Measurements from ENCODE around the gene KBTBD8.
A peak's percentile ranks its signal among the peaks of the same experiment; 100 is the strongest.

KBTBD8 gene

DNA sequence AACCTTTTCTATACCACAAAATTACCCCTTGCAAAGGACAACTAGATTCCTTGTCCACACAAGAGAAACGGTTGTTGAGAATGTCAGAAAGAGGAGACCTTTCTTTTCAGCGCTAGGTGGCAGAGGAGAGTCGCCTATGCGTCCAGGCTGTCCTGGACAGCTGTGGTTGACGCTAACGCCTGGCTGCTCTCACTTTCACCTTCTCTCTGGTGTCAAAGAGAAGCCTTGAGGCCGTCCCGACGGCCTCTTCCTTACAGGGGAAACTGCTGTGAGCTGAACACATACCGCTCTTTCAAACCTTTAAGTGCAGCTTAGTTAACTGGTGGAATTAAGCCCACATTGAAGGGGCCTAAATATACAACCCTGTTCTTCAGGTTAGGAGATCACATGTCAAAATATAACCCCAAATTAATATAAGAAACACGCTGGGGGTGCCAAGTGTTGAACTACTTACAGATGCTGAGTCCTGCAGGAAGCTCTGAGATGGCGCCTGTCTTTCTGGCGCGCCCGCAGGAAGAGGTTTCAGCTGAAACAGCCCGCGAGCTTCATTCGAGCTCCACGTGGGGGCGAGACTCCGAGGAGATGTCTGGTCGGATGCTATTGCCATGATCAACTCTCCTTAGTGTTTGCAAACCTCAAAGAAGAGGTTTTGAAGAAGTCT lies 26.1 kb upstream of the KBTBD8 start:
- peak; percentile 100 for ATAC-seq
- TF ChIP-seq ISL1 (CRISPR knock-in tag; IDR thresholded peaks at IDR 0.05): no peak
- no peak for TF ChIP-seq CSDC2 (CRISPR knock-in tag; IDR thresholded peaks at IDR 0.05)
- no peak for TF ChIP-seq CSRNP3 (CRISPR knock-in tag; IDR thresholded peaks at IDR 0.05)
- no peak for TF ChIP-seq ZNF8 (CRISPR knock-in tag; IDR thresholded peaks at IDR 0.05)
- TF ChIP-seq SNAI2 (CRISPR knock-in tag; IDR thresholded peaks at IDR 0.05): no peak
- no peak for TF ChIP-seq ARNTL (CRISPR knock-in tag; IDR thresholded peaks at IDR 0.05; ENCODE audit: borderline replicate concordance, low read depth)
- no peak for TF ChIP-seq OSR1 (CRISPR knock-in tag; IDR thresholded peaks at IDR 0.05)
- no peak for TF ChIP-seq GLIS3 (CRISPR knock-in tag; IDR thresholded peaks at IDR 0.05)

- TF ChIP-seq ESRRG (CRISPR knock-in tag; IDR thresholded peaks at IDR 0.05): no peak
- no peak for TF ChIP-seq GLIS3 (CRISPR knock-in tag; IDR thresholded peaks at IDR 0.05)
- TF ChIP-seq OSR1 (CRISPR knock-in tag; IDR thresholded peaks at IDR 0.05): no peak
- TF ChIP-seq, protein P1, sequence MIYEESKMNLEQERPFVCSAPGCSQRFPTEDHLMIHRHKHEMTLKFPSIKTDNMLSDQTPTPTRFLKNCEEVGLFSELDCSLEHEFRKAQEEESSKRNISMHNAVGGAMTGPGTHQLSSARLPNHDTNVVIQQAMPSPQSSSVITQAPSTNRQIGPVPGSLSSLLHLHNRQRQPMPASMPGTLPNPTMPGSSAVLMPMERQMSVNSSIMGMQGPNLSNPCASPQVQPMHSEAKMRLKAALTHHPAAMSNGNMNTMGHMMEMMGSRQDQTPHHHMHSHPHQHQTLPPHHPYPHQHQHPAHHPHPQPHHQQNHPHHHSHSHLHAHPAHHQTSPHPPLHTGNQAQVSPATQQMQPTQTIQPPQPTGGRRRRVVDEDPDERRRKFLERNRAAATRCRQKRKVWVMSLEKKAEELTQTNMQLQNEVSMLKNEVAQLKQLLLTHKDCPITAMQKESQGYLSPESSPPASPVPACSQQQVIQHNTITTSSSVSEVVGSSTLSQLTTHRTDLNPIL (CRISPR knock-in tag; IDR thresholded peaks at IDR 0.05; ENCODE audit: low read depth): no peak
- no peak for TF ChIP-seq TCF4 (CRISPR knock-in tag; IDR thresholded peaks at IDR 0.05; ENCODE audit: borderline replicate concordance)
- TF ChIP-seq, protein P2, sequence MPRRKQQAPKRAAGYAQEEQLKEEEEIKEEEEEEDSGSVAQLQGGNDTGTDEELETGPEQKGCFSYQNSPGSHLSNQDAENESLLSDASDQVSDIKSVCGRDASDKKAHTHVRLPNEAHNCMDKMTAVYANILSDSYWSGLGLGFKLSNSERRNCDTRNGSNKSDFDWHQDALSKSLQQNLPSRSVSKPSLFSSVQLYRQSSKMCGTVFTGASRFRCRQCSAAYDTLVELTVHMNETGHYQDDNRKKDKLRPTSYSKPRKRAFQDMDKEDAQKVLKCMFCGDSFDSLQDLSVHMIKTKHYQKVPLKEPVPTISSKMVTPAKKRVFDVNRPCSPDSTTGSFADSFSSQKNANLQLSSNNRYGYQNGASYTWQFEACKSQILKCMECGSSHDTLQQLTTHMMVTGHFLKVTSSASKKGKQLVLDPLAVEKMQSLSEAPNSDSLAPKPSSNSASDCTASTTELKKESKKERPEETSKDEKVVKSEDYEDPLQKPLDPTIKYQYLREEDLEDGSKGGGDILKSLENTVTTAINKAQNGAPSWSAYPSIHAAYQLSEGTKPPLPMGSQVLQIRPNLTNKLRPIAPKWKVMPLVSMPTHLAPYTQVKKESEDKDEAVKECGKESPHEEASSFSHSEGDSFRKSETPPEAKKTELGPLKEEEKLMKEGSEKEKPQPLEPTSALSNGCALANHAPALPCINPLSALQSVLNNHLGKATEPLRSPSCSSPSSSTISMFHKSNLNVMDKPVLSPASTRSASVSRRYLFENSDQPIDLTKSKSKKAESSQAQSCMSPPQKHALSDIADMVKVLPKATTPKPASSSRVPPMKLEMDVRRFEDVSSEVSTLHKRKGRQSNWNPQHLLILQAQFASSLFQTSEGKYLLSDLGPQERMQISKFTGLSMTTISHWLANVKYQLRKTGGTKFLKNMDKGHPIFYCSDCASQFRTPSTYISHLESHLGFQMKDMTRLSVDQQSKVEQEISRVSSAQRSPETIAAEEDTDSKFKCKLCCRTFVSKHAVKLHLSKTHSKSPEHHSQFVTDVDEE (CRISPR knock-in tag; IDR thresholded peaks at IDR 0.05): no peak
- no peak for TF ChIP-seq ZNF8 (CRISPR knock-in tag; IDR thresholded peaks at IDR 0.05)
- TF ChIP-seq PPARA (CRISPR knock-in tag; IDR thresholded peaks at IDR 0.05; ENCODE audit: borderline replicate concordance): no peak
- TF ChIP-seq, protein P3, sequence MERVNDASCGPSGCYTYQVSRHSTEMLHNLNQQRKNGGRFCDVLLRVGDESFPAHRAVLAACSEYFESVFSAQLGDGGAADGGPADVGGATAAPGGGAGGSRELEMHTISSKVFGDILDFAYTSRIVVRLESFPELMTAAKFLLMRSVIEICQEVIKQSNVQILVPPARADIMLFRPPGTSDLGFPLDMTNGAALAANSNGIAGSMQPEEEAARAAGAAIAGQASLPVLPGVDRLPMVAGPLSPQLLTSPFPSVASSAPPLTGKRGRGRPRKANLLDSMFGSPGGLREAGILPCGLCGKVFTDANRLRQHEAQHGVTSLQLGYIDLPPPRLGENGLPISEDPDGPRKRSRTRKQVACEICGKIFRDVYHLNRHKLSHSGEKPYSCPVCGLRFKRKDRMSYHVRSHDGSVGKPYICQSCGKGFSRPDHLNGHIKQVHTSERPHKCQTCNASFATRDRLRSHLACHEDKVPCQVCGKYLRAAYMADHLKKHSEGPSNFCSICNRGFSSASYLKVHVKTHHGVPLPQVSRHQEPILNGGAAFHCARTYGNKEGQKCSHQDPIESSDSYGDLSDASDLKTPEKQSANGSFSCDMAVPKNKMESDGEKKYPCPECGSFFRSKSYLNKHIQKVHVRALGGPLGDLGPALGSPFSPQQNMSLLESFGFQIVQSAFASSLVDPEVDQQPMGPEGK (CRISPR knock-in tag; IDR thresholded peaks at IDR 0.05; ENCODE audit: borderline replicate concordance): no peak
- TF ChIP-seq SNAI2 (CRISPR knock-in tag; IDR thresholded peaks at IDR 0.05): no peak
- TF ChIP-seq RARB (CRISPR knock-in tag; IDR thresholded peaks at IDR 0.05): no peak
- no peak for TF ChIP-seq ZFP30 (CRISPR knock-in tag; IDR thresholded peaks at IDR 0.05)
- TF ChIP-seq, protein P4, sequence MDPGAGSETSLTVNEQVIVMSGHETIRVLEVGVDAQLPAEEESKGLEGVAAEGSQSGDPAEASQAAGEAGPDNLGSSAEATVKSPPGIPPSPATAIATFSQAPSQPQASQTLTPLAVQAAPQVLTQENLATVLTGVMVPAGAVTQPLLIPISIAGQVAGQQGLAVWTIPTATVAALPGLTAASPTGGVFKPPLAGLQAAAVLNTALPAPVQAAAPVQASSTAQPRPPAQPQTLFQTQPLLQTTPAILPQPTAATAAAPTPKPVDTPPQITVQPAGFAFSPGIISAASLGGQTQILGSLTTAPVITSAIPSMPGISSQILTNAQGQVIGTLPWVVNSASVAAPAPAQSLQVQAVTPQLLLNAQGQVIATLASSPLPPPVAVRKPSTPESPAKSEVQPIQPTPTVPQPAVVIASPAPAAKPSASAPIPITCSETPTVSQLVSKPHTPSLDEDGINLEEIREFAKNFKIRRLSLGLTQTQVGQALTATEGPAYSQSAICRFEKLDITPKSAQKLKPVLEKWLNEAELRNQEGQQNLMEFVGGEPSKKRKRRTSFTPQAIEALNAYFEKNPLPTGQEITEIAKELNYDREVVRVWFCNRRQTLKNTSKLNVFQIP (CRISPR knock-in tag; IDR thresholded peaks at IDR 0.05; ENCODE audit: borderline replicate concordance, low read depth): no peak
- TF ChIP-seq ZNF565 (CRISPR knock-in tag; conservative IDR thresholded peaks at IDR 0.05; ENCODE audit: low read depth): no peak
- no peak for ATAC-seq
Measured at GRCh38 chr3:66980791-66981190, 17.3 kb upstream of the KBTBD8 start.

- ATAC-seq: no peak
- TF ChIP-seq ZNF565 (CRISPR knock-in tag; conservative IDR thresholded peaks at IDR 0.05; ENCODE audit: low read depth): no peak
- TF ChIP-seq RARB (CRISPR knock-in tag; IDR thresholded peaks at IDR 0.05): no peak
- TF ChIP-seq TCF4 (CRISPR knock-in tag; IDR thresholded peaks at IDR 0.05; ENCODE audit: borderline replicate concordance): no peak
- TF ChIP-seq TOX (CRISPR knock-in tag; IDR thresholded peaks at IDR 0.05; ENCODE audit: borderline replicate concordance): no peak
- TF ChIP-seq, protein P4 (CRISPR knock-in tag; IDR thresholded peaks at IDR 0.05; ENCODE audit: borderline replicate concordance, low read depth): no peak
- no peak for TF ChIP-seq ZNF8 (CRISPR knock-in tag; IDR thresholded peaks at IDR 0.05)
- TF ChIP-seq ZFP30 (CRISPR knock-in tag; IDR thresholded peaks at IDR 0.05): no peak
- TF ChIP-seq OSR1 (CRISPR knock-in tag; IDR thresholded peaks at IDR 0.05): no peak
- no peak for TF ChIP-seq ZFP3 (CRISPR knock-in tag; IDR thresholded peaks at IDR 0.05)
- TF ChIP-seq, protein P1 (CRISPR knock-in tag; IDR thresholded peaks at IDR 0.05; ENCODE audit: low read depth): no peak
- no peak for TF ChIP-seq GLIS3 (CRISPR knock-in tag; IDR thresholded peaks at IDR 0.05)
- TF ChIP-seq, protein P3 (CRISPR knock-in tag; IDR thresholded peaks at IDR 0.05; ENCODE audit: borderline replicate concordance): no peak
- TF ChIP-seq PPARA (CRISPR knock-in tag; IDR thresholded peaks at IDR 0.05; ENCODE audit: borderline replicate concordance): no peak
- no peak for TF ChIP-seq ARNTL (CRISPR knock-in tag; IDR thresholded peaks at IDR 0.05; ENCODE audit: borderline replicate concordance, low read depth)
- TF ChIP-seq CSDC2 (CRISPR knock-in tag; IDR thresholded peaks at IDR 0.05): no peak
- no peak for TF ChIP-seq ESRRG (CRISPR knock-in tag; IDR thresholded peaks at IDR 0.05)
- no peak for TF ChIP-seq SNAI2 (CRISPR knock-in tag; IDR thresholded peaks at IDR 0.05)
Measured at GRCh38 chr3:66983101-66983500, 15.0 kb upstream of the KBTBD8 start.

Data from SK-N-SH treated with all-trans-retinoic acid at 6 μM for 48 hours (cell line).